Endothelial cell of umbilical vein (primary cell): ENCODE results near the gene ACSF3. TPM values are rescaled to one million over a fixed set of nuclear protein-coding genes. Genes with fewer than 3 reads are reported as not detected.

ENCODE experiments used
- BruUV-seq: library from RNA; stranded (reverse); fragments of 400-500 nt; replicated peaks from 2 replicates; lab custom pipeline; 2021; lab: Mats Ljungman, UMichigan
- CTCF ChIA-PET: fragments of 300-600, 350-600 bp; sonication (Branson Sonifier 250); formaldehyde crosslinking; loops from one replicate; lab custom pipeline; 2021; ENCODE audit warnings: antibody characterized with exemption, inconsistent platforms; lab: Charles Lee
- POLR2A ChIA-PET: fragments of 300-600, 350-600 bp; sonication (Branson Sonifier 250); formaldehyde crosslinking; loops from one replicate; lab custom pipeline; 2021; ENCODE audit warnings: antibody characterized with exemption, inconsistent platforms; lab: Charles Lee
- DNase-seq: peaks from one replicate; pipeline ENCODE4 v3.0.0-alpha.2; 2011; ENCODE audit warnings: low read depth, low spot score
- FAIRE-seq: peaks from 2 replicates; lab custom pipeline; 2011; peaks lifted over from hg19 to GRCh38; lab: Jason Lieb, UNC
- H2AFZ ChIP-seq: 2 replicates; pipeline ENCODE4 v1.6.0; 2012; ENCODE audit warnings: low read depth, low read length, control low read depth, inconsistent platforms
- H3K27ac ChIP-seq: 2 replicates; pipeline ENCODE4 v1.5.1; 2011; ENCODE audit warnings: low read depth, mild to moderate bottlenecking, control low read depth, low read length, moderate library complexity; ENCODE audit not compliant: insufficient read depth
- H3K27me3 ChIP-seq, 2 experiments: 2 replicates each; pipeline versions ENCODE4 v1.6.0 to v1.6.1; 2011; ENCODE audit warnings: low read length in 2 of 2, mixed read lengths in 1 of 2; ENCODE audit not compliant: control insufficient read depth in 2 of 2, insufficient read depth in 2 of 2
- H3K36me3 ChIP-seq, 2 experiments: 2 replicates in 1 of 2; 3 replicates in 1 of 2; pipeline ENCODE4 v1.5.1; 2011; ENCODE audit warnings: low read length in 2 of 2, mild to moderate bottlenecking in 1 of 2, moderate library complexity in 1 of 2; ENCODE audit not compliant: control insufficient read depth in 2 of 2, insufficient read depth in 2 of 2; ENCODE audit errors: extremely low read depth in 1 of 2
- H3K4me1 ChIP-seq: 3 replicates; pipeline ENCODE4 v1.5.1; 2011; ENCODE audit warnings: mild to moderate bottlenecking, low read length; ENCODE audit not compliant: control insufficient read depth, insufficient read depth; ENCODE audit errors: extremely low read depth
- H3K4me2 ChIP-seq: 2 replicates; pipeline ENCODE4 v1.6.1; 2011; ENCODE audit warnings: low read length, control low read depth, mixed read lengths; ENCODE audit not compliant: insufficient read depth
- H3K4me3 ChIP-seq, 3 experiments: fragments of 200-600 bp in 1 of 3; sonication (generic), shearing (Covaris generic) in 1 of 3; replicated peaks in 1 of 3; 2 replicates each; pipeline ENCODE4 v1.5.1; 2011 to 2016; ENCODE audit warnings: control low read depth in 3 of 3, low read length in 3 of 3, mild to moderate bottlenecking in 2 of 3, inconsistent platforms in 1 of 3, low read depth in 1 of 3, moderate library complexity in 1 of 3; ENCODE audit not compliant: insufficient read depth in 1 of 3
- H3K79me2 ChIP-seq: 2 replicates; pipeline ENCODE4 v1.6.0; 2012; ENCODE audit warnings: low read length, inconsistent platforms; ENCODE audit not compliant: control insufficient read depth, insufficient read depth
- H3K9ac ChIP-seq: replicated peaks from 2 replicates; pipeline ENCODE3; 2011; ENCODE audit warnings: low read length, control low read depth; ENCODE audit not compliant: insufficient read depth; ENCODE audit errors: extremely low read depth
- H3K9me1 ChIP-seq: replicated peaks from 3 replicates; pipeline ENCODE4 v1.6.0; 2011; ENCODE audit warnings: mild to moderate bottlenecking, low read length; ENCODE audit not compliant: control insufficient read depth, insufficient read depth; ENCODE audit errors: extremely low read depth
- H3K9me3 ChIP-seq: replicated peaks from 2 replicates; pipeline ENCODE4 v1.5.1; 2012; ENCODE audit warnings: low read length, inconsistent platforms; ENCODE audit not compliant: control insufficient read depth, insufficient read depth
- H4K20me1 ChIP-seq: replicated peaks from 2 replicates; pipeline ENCODE3; 2011; ENCODE audit warnings: mild to moderate bottlenecking, low read length; ENCODE audit not compliant: control insufficient read depth, insufficient read depth; ENCODE audit errors: extremely low read depth
- EZH2 ChIP-seq: IDR thresholded peaks from 2 replicates; pipeline ENCODE4 v1.6.1; 2012; ENCODE audit warnings: borderline replicate concordance, low read depth, mild to moderate bottlenecking, moderate library complexity, low read length, inconsistent platforms; ENCODE audit not compliant: severe bottlenecking
- FOS ChIP-seq: IDR thresholded peaks from 2 replicates; pipeline ENCODE4 v1.6.1; 2011; ENCODE audit warnings: mild to moderate bottlenecking, low read length, moderate library complexity, borderline replicate concordance; ENCODE audit not compliant: insufficient read depth
- GATA2 ChIP-seq: IDR thresholded peaks from 2 replicates; pipeline ENCODE4 v1.7.0; 2011; ENCODE audit warnings: low read depth, mild to moderate bottlenecking, moderate library complexity, mixed read lengths, low read length; ENCODE audit not compliant: insufficient read length, insufficient read depth
- JUN ChIP-seq: IDR thresholded peaks from 2 replicates; pipeline ENCODE4 v1.6.1; 2011; ENCODE audit warnings: borderline replicate concordance, low read depth; ENCODE audit not compliant: insufficient read length, insufficient read depth
- MYC ChIP-seq: IDR thresholded peaks from one replicate; pipeline ENCODE4 v1.6.1; 2011; ENCODE audit warnings: mild to moderate bottlenecking, low read depth, low read length
- POLR2A ChIP-seq: IDR thresholded peaks from 2 replicates; pipeline ENCODE4 v1.6.1; 2012; ENCODE audit warnings: low read depth, mild to moderate bottlenecking, control low read depth, low read length
- POLR2AphosphoS5 ChIP-seq: IDR thresholded peaks from 2 replicates; pipeline ENCODE4 v1.6.1; 2012; ENCODE audit warnings: low read depth, mild to moderate bottlenecking, control low read depth, low read length, moderate library complexity; ENCODE audit not compliant: insufficient read depth
- dilution Hi-C: fragments of 300-500 bp; cut with MboI; formaldehyde crosslinking; loops from one replicate; pipeline ENCODE4 v1.15.0; 2019; ENCODE audit warnings: low sequenced_read_pairs; ENCODE audit not compliant: extremely low pct_ligation_motif_present
- intact Hi-C: fragments of 100-400 bp; cut with micrococcal nuclease; formaldehyde crosslinking; loops from one replicate; pipeline ENCODE4 v1.10.0; 2022
- polyA plus RNA-seq, 4 experiments: library from polyadenylated mRNA; depleted of rRNA in 3 of 4; stranded (reverse) in 3 of 4; unstranded in 1 of 4; fragments of >200 nt; gene quantifications; 2 replicates each; pipeline versions ENCODE4 v1.2.1 to v1.2.3, GENCODE V29; 2011 to 2012; ENCODE audit warnings: missing spikeins in 1 of 4
- total RNA-seq: library from RNA; stranded (reverse); gene quantifications from 2 replicates; pipeline ENCODE4 v1.2.3, GENCODE V29; 2021
- TF ChIP-seq, protein P1 (sequence below), 2 donors: IDR thresholded peaks; 1 replicate in 1 of 2; 2 replicates in 1 of 2; pipeline ENCODE4 v1.5.1; 2011; ENCODE audit warnings: low read length in 2 of 2, mild to moderate bottlenecking in 2 of 2, moderate library complexity in 2 of 2, control low read depth in 1 of 2, inconsistent platforms in 1 of 2, low read depth in 1 of 2; ENCODE audit not compliant: insufficient read depth in 1 of 2; ENCODE audit errors: extremely low read depth in 1 of 2
- TF ChIP-seq, protein P2 (sequence below): IDR thresholded peaks from 2 replicates; pipeline ENCODE4 v1.6.1; 2011; ENCODE audit not compliant: insufficient read depth, insufficient read length

Gene ACSF3
- total and polyA plus RNA-seq, 2 donors (not counting 3 experiments of a cell fraction or from before 2014, with no cell fraction given), result 18.6 to 33.2 TPM

DNA sequence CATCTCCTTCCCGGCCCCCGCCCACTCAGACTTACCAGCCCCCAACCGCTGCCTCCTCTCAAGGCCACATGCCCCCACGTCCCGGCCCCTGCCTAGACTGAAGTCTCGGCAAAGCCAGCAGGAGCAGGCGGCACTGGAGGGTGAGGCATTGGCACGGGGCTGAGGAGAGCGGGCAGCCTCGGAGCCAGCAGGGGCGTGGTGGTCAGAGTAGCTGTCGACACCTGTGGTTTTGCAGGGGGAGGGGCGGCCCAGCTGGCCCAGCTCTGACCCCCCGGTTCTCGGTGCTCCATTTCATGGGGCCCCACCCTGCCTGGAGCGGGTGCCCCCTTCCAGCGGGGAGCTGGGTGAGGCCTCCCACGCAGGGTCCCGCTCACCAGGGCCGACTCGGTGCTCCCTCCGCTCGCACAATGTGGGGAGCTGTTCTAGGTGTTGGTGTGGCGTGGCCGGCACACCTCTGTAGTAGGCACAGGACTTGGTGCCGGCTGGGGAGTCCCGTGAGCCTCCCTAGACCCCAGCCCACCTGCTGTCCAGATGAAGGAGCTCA is 82.6 kb downstream of the ACSF3 start:
- dilution Hi-C loops (no loop called here), intact Hi-C loops (no loop called here)
- no peaks in the 10 kb centered on the region for H3K36me3 ChIP-seq
- no peak overlapping the region for H2AFZ ChIP-seq
- no peak overlapping the region for H3K9ac ChIP-seq
- POLR2A ChIA-PET, result no interaction called here
- H3K4me3 ChIP-seq, result no peak overlapping the region
- no peaks in the 10 kb centered on the region for H4K20me1 ChIP-seq
- H3K4me1 ChIP-seq, result no peaks in the 10 kb centered on the region
- CTCF ChIA-PET, result interaction anchor here (0.9 kb wide), 1 partner anchor 9 kb away, joined by 3 read pairs; no protein-coding TSS in a partner anchor
- no peaks in the 10 kb centered on the region for H3K79me2 ChIP-seq
- no peak for DNase-seq
- H3K27ac ChIP-seq, result no peak overlapping the region
- no peak overlapping the region for H3K4me2 ChIP-seq
- TF ChIP-seq, protein P1, sequence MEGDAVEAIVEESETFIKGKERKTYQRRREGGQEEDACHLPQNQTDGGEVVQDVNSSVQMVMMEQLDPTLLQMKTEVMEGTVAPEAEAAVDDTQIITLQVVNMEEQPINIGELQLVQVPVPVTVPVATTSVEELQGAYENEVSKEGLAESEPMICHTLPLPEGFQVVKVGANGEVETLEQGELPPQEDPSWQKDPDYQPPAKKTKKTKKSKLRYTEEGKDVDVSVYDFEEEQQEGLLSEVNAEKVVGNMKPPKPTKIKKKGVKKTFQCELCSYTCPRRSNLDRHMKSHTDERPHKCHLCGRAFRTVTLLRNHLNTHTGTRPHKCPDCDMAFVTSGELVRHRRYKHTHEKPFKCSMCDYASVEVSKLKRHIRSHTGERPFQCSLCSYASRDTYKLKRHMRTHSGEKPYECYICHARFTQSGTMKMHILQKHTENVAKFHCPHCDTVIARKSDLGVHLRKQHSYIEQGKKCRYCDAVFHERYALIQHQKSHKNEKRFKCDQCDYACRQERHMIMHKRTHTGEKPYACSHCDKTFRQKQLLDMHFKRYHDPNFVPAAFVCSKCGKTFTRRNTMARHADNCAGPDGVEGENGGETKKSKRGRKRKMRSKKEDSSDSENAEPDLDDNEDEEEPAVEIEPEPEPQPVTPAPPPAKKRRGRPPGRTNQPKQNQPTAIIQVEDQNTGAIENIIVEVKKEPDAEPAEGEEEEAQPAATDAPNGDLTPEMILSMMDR (IDR thresholded peaks at IDR 0.05; ENCODE audit: extremely low read depth in 1 of 2, insufficient read depth in 1 of 2, low read depth in 1 of 2, low read length in 2 of 2), result no peak
- TF ChIP-seq POLR2AphosphoS5 (no peak), MYC (no peak), POLR2A (no peak), EZH2 (no peak), GATA2 (no peak), FOS (no peak), JUN (no peak)
- TF ChIP-seq, protein P2, sequence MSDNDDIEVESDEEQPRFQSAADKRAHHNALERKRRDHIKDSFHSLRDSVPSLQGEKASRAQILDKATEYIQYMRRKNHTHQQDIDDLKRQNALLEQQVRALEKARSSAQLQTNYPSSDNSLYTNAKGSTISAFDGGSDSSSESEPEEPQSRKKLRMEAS, result no peak
- no peak for FAIRE-seq
- H3K27me3 ChIP-seq, result peaks cover 0 to 3% of the 10 kb centered on the region in 2 experiments
- H3K9me3 ChIP-seq, result no peaks in the 10 kb centered on the region
- no peaks in the 10 kb centered on the region for H3K9me1 ChIP-seq
- BruUV-seq, result no TSS peak
